GM19043 (cell line): ENCODE results near the gene STUM.
"Not testable (repeated sequence)": the region's sequence is repeated elsewhere in the genome, so short reads cannot be mapped to it uniquely, and the experiment has no call there.

Experiments used
- ATAC-seq: cut with Tn5 transposase; IDR thresholded peaks from one replicate; pipeline ENCODE4 v1.9.1; 2021; ENCODE audit warnings: low read depth; ENCODE audit not compliant: unreplicated experiment

STUM gene

GRCh38 chr1:226548256-226549093 is at the start of gene STUM:
STUM (plus strand) TSS chr1:226548764; CDS start chr1:226548905, 141 bp downstream.
- ATAC-seq, result no peak

- ATAC-seq, result not testable (repeated sequence)
These were observed 48.9 kb upstream of the STUM start for GRCh38 chr1:226499699-226500098.

GRCh38 chr1:226506021-226506420 is 42.5 kb upstream of the STUM start:
- no peak for ATAC-seq

- no peak for ATAC-seq
These were observed 41.6 kb upstream of the STUM start for GRCh38 chr1:226506921-226507320.

GRCh38 chr1:226510453-226510852 is 38.1 kb upstream of the STUM start:
- ATAC-seq, result no peak

GRCh38 chr1:226511296-226511695 is 37.3 kb upstream of the STUM start:
- no peak for ATAC-seq

- ATAC-seq, result no peak
These were observed 36.4 kb upstream of the STUM start for GRCh38 chr1:226512076-226512728.

- ATAC-seq, result no peak
These were observed 30.2 kb upstream of the STUM start for GRCh38 chr1:226518375-226518774.

- ATAC-seq, result no peak
These were observed 29.4 kb upstream of the STUM start for GRCh38 chr1:226519135-226519534.

- no peak for ATAC-seq
These were observed 28.6 kb upstream of the STUM start for GRCh38 chr1:226519716-226520598.

- ATAC-seq, result no peak
These were observed 27.8 kb upstream of the STUM start for GRCh38 chr1:226520640-226521355.

- ATAC-seq, result no peak
These were observed 24.7 kb upstream of the STUM start for GRCh38 chr1:226523646-226524406.

GRCh38 chr1:226524547-226524946 is 24.0 kb upstream of the STUM start:
- ATAC-seq, result no peak

GRCh38 chr1:226525750-226526149 is 22.8 kb upstream of the STUM start:
- no peak for ATAC-seq

- no peak for ATAC-seq
These were observed 21.6 kb upstream of the STUM start for GRCh38 chr1:226526801-226527595.

- no peak for ATAC-seq
These were observed 18.7 kb upstream of the STUM start for GRCh38 chr1:226529891-226530290.

- no peak for ATAC-seq
These were observed 18.0 kb upstream of the STUM start for GRCh38 chr1:226530591-226530990.

- ATAC-seq, result no peak
These were observed 17.0 kb upstream of the STUM start for GRCh38 chr1:226531360-226532093.
